Measurements from ENCODE around the gene SLC22A16.

DNA sequence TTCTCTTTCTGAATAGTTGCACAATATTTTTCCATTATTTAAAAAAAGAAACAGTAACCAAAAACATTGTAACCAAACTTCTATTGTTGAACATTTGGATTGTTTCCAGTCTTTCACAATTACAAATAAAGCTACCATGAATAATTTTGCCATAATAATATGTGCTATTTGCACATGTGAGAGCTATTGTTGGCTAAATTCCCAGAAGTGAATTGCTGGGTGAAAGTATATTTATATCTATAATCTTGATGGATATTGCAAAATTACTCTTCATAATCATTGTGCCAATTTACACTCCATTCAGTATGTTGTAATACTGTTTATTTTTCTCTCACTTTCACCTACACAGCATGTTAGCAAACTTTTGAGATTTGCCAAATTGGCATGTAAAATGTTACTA, 36.6 kb upstream of the SLC22A16 start:
- TF ChIP-seq CEBPB (IDR thresholded peaks at IDR 0.05; ENCODE audit: low read depth, low read length) (no peak), JUN (IDR thresholded peaks at IDR 0.05; ENCODE audit: low read depth, low read length) (no peak), CHD2 (IDR thresholded peaks at IDR 0.05; ENCODE audit: low read length) (no peak), TAF1 (IDR thresholded peaks at IDR 0.05; ENCODE audit: low read depth, low read length) (no peak), EGR1 (IDR thresholded peaks at IDR 0.05; ENCODE audit: borderline replicate concordance, low read depth, low read length) (no peak), FOSL1 (IDR thresholded peaks at IDR 0.05; ENCODE audit: insufficient read depth, low read depth, low read length) (no peak), BACH1 (IDR thresholded peaks at IDR 0.05; ENCODE audit: low read length) (no peak), MAX (IDR thresholded peaks at IDR 0.05) (no peak), CTBP2 (IDR thresholded peaks at IDR 0.05; ENCODE audit: borderline replicate concordance, insufficient read depth, insufficient read length, low read length) (no peak), CBX8 (IDR thresholded peaks at IDR 0.05; ENCODE audit: borderline replicate concordance, low read depth, low read length) (no peak), USF2 (IDR thresholded peaks at IDR 0.05; ENCODE audit: low read length) (no peak), SRF (IDR thresholded peaks at IDR 0.05; ENCODE audit: low read depth, low read length) (no peak), YY1 (IDR thresholded peaks at IDR 0.05; ENCODE audit: low read depth, low read length) (no peak)
- TF ChIP-seq, protein P1, sequence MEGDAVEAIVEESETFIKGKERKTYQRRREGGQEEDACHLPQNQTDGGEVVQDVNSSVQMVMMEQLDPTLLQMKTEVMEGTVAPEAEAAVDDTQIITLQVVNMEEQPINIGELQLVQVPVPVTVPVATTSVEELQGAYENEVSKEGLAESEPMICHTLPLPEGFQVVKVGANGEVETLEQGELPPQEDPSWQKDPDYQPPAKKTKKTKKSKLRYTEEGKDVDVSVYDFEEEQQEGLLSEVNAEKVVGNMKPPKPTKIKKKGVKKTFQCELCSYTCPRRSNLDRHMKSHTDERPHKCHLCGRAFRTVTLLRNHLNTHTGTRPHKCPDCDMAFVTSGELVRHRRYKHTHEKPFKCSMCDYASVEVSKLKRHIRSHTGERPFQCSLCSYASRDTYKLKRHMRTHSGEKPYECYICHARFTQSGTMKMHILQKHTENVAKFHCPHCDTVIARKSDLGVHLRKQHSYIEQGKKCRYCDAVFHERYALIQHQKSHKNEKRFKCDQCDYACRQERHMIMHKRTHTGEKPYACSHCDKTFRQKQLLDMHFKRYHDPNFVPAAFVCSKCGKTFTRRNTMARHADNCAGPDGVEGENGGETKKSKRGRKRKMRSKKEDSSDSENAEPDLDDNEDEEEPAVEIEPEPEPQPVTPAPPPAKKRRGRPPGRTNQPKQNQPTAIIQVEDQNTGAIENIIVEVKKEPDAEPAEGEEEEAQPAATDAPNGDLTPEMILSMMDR (IDR thresholded peaks at IDR 0.05; ENCODE audit: control extremely low read depth in 1 of 3, insufficient read depth in 1 of 3, low read depth in 1 of 3, low read length in 3 of 3) = no peak
